Renal cortex interstitium (tissue), 11 donors: ENCODE measurements around the gene ANKK1. TPM values are rescaled to one million over a fixed set of nuclear protein-coding genes. Genes with fewer than 3 reads are reported as not detected.
A peak's percentile ranks its signal among the peaks of the same experiment; 100 is the strongest.

Experiments
- DNase-seq, 11 donors: peaks; one replicate each; pipeline ENCODE4 v3.0.0-alpha.2; 2013; ENCODE audit warnings: low read depth in 9 of 11, low spot score in 4 of 11; ENCODE audit errors: extremely low read depth in 1 of 11
- polyA plus RNA-seq, 3 donors: library from polyadenylated mRNA; unstranded; fragments of 120-200 nt; gene quantifications; one replicate each; pipeline ENCODE4 v1.2.1, GENCODE V29; 2013; ENCODE audit not compliant: insufficient read length in 3 of 3

Gene ANKK1
- polyA plus RNA-seq, 3 donors: 0.20 to 0.68 (median 0.20) TPM

DNA sequence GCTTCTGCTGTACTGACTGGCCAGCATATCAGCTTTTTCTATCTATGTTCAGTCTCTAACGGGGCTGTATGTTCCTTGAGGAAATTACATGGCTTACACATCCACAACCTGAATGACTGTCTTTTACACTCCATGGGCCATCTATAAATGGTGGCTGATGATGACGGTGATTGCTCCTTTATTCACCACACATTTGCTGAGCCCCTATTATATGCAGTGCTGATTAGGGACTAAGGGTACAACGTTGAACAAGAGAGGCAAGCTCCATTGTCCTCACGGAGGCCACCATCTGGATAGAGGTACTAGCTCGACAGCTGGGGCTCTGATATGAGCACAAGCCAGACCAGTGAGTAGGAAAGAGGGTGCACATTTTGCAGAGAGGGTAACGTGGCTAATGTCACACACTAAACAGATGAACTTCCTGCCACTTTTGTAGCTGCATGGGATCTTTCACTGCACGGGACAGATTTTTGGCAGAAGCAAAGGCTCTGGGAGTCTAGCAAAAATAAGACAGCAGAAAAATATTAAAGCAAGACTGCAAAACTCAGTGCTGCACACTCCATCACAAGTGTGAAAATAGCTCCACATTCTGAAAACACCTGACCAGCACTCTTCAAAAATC is 57.0 kb downstream of the ANKK1 start:
- peak in 5 of 11 donors; percentile 2 to 20 (median 6) for DNase-seq

DNA sequence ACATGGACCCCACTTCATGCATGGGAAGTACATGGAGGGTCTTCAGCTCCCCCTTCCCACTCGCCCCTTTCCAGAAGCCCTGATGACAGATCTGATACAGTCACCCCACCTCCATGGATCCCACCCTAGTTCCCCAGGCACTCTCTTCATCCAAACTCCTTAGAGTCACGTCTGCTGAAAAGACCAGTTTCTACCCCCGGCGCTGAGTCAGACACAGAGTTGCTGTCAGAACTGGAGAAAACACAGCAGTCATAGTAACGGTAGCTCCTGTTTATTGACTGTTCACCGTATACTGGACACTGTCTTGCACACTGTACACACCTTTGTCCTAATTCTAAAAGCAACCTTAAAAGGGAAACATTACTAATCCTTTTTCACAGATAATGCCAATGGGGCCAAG is 58.5 kb downstream of the ANKK1 start:
- no peak for DNase-seq

DNA sequence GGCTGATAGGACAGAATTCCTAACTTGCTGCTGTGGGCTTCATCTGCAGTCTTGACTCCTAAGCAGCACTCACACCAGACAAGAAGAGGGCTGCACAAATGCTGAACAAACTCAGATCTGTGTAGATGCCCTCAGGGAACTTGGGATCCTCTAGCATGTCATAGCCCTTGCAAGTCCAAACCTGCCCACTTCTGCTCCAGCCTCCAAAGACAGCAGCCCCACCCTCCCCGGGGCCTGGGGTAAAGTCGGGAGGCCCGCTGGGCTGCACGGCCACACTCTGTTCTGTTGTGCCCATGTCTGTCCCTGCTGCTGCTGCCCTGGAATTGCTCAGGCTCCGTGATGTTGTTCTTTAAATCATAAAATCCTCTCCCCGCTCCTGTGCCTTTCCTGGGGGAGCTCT is 59.4 kb downstream of the ANKK1 start:
- no peak for DNase-seq

DNA sequence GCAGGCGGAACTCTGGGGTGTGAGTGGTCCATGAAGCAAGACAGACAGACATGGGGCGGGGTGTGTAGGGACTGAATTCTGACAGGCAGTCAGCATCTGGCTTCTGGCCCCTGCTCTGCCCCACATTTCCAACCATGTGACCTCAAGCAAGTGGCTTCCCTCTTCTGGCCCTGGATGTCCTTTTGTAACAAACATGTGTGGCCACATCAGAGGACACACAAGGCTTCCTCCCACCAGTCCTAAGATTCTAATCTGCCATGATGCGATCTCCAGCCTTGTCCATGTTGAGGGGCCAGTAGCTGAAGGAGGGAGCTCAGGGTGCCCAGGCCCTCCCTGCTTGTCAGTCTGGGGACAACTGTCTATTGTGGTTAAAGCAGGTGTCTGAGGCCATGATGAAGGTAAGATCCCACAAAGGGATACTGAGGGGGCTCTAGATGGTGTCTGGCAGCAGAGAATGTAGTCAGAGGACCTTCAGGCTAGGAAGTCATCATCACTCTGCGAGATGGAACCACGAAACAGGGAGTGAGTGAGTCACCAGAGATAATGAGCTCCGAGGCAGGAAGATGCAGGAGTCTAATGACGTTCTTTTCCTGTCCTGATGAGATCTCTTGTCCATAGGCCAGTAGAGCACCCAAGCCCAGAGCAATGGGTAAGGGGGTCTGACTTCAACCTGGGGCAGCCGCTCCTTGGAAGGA is 60.2 kb downstream of the ANKK1 start:
- DNase-seq: no peak

DNA sequence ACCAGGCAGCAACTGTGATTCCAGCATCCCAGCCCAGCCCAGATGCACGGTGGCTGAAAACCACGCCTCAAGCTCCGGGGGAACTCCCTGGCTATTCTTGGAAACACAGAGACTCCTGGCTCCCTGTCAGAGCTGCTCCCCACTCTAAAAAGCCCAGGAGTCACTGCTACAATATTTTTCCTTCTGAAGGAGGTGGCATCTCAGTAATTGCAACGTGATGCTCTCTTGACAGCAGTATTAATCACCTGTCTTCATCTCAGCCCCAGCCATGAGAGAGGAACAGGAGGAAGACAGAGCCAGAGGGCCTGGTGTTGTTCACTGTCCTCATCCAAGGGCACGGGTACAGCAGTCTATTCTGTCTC is 60.7 kb downstream of the ANKK1 start:
- no peak for DNase-seq

DNA sequence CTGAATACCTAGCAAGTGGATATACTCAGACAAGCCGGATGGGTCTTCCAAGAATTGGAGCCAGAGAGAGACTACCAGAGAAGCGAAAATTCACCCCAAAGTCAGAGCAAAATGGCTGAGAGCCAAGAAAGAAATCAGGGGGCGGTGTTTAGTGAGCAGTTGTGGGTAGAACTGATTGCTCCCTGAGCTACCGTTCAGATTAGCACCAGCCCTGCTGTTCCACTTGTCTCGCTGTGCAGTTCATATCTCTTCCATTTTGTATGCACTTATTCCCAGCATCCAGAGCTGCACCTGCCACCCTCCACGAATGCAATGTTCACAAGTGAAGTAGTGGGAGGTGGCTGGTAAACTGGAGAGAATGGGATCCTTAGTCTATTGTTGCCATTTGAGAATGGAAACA is 62.2 kb downstream of the ANKK1 start:
- DNase-seq: no peak

Other genes starting within 250 kb of the ANKK1 start
- gene TTC12, start 73.2 kb upstream of the ANKK1 start, polyA plus RNA-seq: 10 to 100 TPM; 31.2 to 48.3 (median 31.2) TPM
- gene DRD2, start 87.6 kb downstream of the ANKK1 start, polyA plus RNA-seq: 1 to 10 TPM in 1 of 3 donors, under 1 TPM in 2; 0.26 to 1.4 (median 0.45) TPM